H9 (cell line): Measurements from ENCODE around the gene PGM2. TPM values are rescaled to one million over a fixed set of nuclear protein-coding genes. Genes with fewer than 3 reads are reported as not detected.
A peak's percentile ranks its signal among the peaks of the same experiment; 100 is the strongest.

Experiments
- DNase-seq: peaks from one replicate; pipeline ENCODE4 v3.0.0-alpha.2; 2017
- H2AFZ ChIP-seq: one replicate; pipeline ENCODE4 v1.6.1; 2013; ENCODE audit warnings: mild to moderate bottlenecking, low read length, control low read depth, moderate library complexity
- H2AK5ac ChIP-seq: 2 replicates; pipeline ENCODE4 v1.6.1; 2013; ENCODE audit warnings: low read length, control low read depth, mixed read lengths; ENCODE audit not compliant: insufficient read length
- H2BK120ac ChIP-seq: one replicate; pipeline ENCODE4 v1.6.1; 2013; ENCODE audit warnings: low read depth, mild to moderate bottlenecking, low read length, control low read depth, inconsistent platforms; ENCODE audit not compliant: poor library complexity, severe bottlenecking
- H2BK12ac ChIP-seq: 2 replicates; pipeline ENCODE4 v1.6.1; 2013; ENCODE audit warnings: low read length, control low read depth, mixed read lengths, low read depth; ENCODE audit not compliant: insufficient read length
- H2BK15ac ChIP-seq: 2 replicates; pipeline ENCODE4 v1.6.1; 2013; ENCODE audit warnings: low read depth, low read length, control low read depth
- H2BK20ac ChIP-seq: one replicate; pipeline ENCODE4 v1.6.1; 2013; ENCODE audit warnings: low read depth, mild to moderate bottlenecking, low read length, control low read depth, inconsistent platforms; ENCODE audit not compliant: poor library complexity, severe bottlenecking
- H2BK5ac ChIP-seq: 2 replicates; pipeline ENCODE4 v1.6.1; 2013; ENCODE audit warnings: low read length, control low read depth, mixed read lengths; ENCODE audit not compliant: insufficient read length
- H3K14ac ChIP-seq: 2 replicates; pipeline ENCODE4 v1.6.1; 2013; ENCODE audit warnings: low read length, control low read depth; ENCODE audit not compliant: insufficient read depth
- H3K18ac ChIP-seq: 2 replicates; pipeline ENCODE4 v1.6.1; 2013; ENCODE audit warnings: low read depth, mild to moderate bottlenecking, mixed read lengths, low read length, control low read depth; ENCODE audit not compliant: insufficient read length
- H3K23ac ChIP-seq: 2 replicates; pipeline ENCODE4 v1.6.1; 2013; ENCODE audit warnings: low read length, control low read depth, mixed read lengths, low read depth; ENCODE audit not compliant: insufficient read length
- H3K23me2 ChIP-seq: 2 replicates; pipeline ENCODE4 v1.6.1; 2013; ENCODE audit warnings: low read depth, mild to moderate bottlenecking, mixed read lengths, low read length, control low read depth; ENCODE audit not compliant: insufficient read length, poor library complexity, severe bottlenecking
- H3K27ac ChIP-seq: 2 replicates; pipeline ENCODE4 v1.5.1; 2013; ENCODE audit warnings: low read length, control low read depth, mixed read lengths, low read depth; ENCODE audit not compliant: insufficient read length
- H3K27me3 ChIP-seq: 2 replicates; pipeline ENCODE4 v1.6.1; 2013; ENCODE audit warnings: low read length, control low read depth, inconsistent platforms; ENCODE audit not compliant: insufficient read depth
- H3K4ac ChIP-seq: 2 replicates; pipeline ENCODE4 v1.6.1; 2013; ENCODE audit warnings: low read depth, mild to moderate bottlenecking, control low read depth, inconsistent platforms, low read length, moderate library complexity
- H3K4me1 ChIP-seq: 2 replicates; pipeline ENCODE4 v1.6.1; 2013; ENCODE audit warnings: low read length, control low read depth, inconsistent platforms; ENCODE audit not compliant: insufficient read depth
- H3K4me2 ChIP-seq: 2 replicates; pipeline ENCODE4 v1.6.1; 2013; ENCODE audit warnings: low read length, control low read depth, mixed read lengths; ENCODE audit not compliant: insufficient read length, insufficient read depth
- H3K56ac ChIP-seq: 2 replicates; pipeline ENCODE4 v1.6.1; 2013; ENCODE audit warnings: low read depth, mild to moderate bottlenecking, mixed read lengths, low read length, control low read depth; ENCODE audit not compliant: insufficient read length
- H3K79me1 ChIP-seq: 2 replicates; pipeline ENCODE4 v1.6.1; 2013; ENCODE audit warnings: low read depth, mild to moderate bottlenecking, moderate library complexity, low read length, control low read depth, inconsistent platforms; ENCODE audit not compliant: insufficient read depth, poor library complexity, severe bottlenecking
- H3K79me2 ChIP-seq: 2 replicates; pipeline ENCODE4 v1.6.1; 2013; ENCODE audit warnings: low read length, control low read depth, inconsistent platforms; ENCODE audit not compliant: insufficient read depth
- H3K9ac ChIP-seq: 2 replicates; pipeline ENCODE4 v1.6.1; 2013; ENCODE audit warnings: low read length, control low read depth, mixed read lengths; ENCODE audit not compliant: insufficient read length; ENCODE audit errors: extremely low read depth
- H3K9me3 ChIP-seq: one replicate; pipeline ENCODE4 v1.6.1; 2013; ENCODE audit warnings: low read depth, low read length, inconsistent platforms; ENCODE audit not compliant: control insufficient read depth
- H3T11ph ChIP-seq: one replicate; pipeline ENCODE4 v1.6.1; 2013; ENCODE audit warnings: mild to moderate bottlenecking, low read length, control low read depth, inconsistent platforms
- H4K20me1 ChIP-seq: one replicate; pipeline ENCODE4 v1.6.1; 2013; ENCODE audit not compliant: control insufficient read depth, insufficient read length, insufficient read depth
- H4K5ac ChIP-seq: 2 replicates; pipeline ENCODE4 v1.6.1; 2013; ENCODE audit warnings: low read depth, mild to moderate bottlenecking, mixed read lengths, low read length, control low read depth; ENCODE audit not compliant: insufficient read length
- H4K8ac ChIP-seq: replicated peaks from 2 replicates; pipeline ENCODE4 v1.6.1; 2013; ENCODE audit warnings: low read length, control low read depth, mixed read lengths, low read depth; ENCODE audit not compliant: insufficient read length
- H4K91ac ChIP-seq: 2 replicates; pipeline ENCODE4 v1.6.1; 2013; ENCODE audit warnings: low read depth, mild to moderate bottlenecking, moderate library complexity, mixed read lengths, low read length, control low read depth; ENCODE audit not compliant: insufficient read length
- H3K27ac Mint-ChIP-seq, 3 experiments: 2 replicates in 2 of 3; 3 replicates in 1 of 3; pipeline ENCODE4 v1.8.0; 2020 to 2021; ENCODE audit warnings: mixed read lengths in 3 of 3, mild to moderate bottlenecking in 1 of 3, moderate library complexity in 1 of 3
- H3K27me3 Mint-ChIP-seq: 2 replicates; pipeline ENCODE4 v1.8.0; 2021; ENCODE audit warnings: low read depth, mild to moderate bottlenecking, moderate library complexity, mixed read lengths
- H3K36me3 Mint-ChIP-seq, 3 experiments: 2 replicates in 2 of 3; 3 replicates in 1 of 3; pipeline ENCODE4 v1.8.0; 2020 to 2021; ENCODE audit warnings: low read depth in 3 of 3, mixed read lengths in 3 of 3; ENCODE audit not compliant: insufficient read depth in 1 of 3
- H3K4me1 Mint-ChIP-seq, 2 experiments: 2 replicates each; pipeline ENCODE4 v1.8.0; 2020; ENCODE audit warnings: mixed read lengths in 2 of 2
- H3K4me3 Mint-ChIP-seq, 2 experiments: 2 replicates in 1 of 2; 3 replicates in 1 of 2; pipeline ENCODE4 v1.8.0; 2020 to 2021; ENCODE audit warnings: mild to moderate bottlenecking in 2 of 2, mixed read lengths in 2 of 2, moderate library complexity in 1 of 2
- H3K9me3 Mint-ChIP-seq, 2 experiments: 2 replicates in 1 of 2; 3 replicates in 1 of 2; pipeline ENCODE4 v1.8.0; 2020; ENCODE audit warnings: mild to moderate bottlenecking in 2 of 2, mixed read lengths in 2 of 2, moderate library complexity in 1 of 2
- WGBS: extraction: QIAGEN DNeasy Blood & Tissue Kit; methylation state at CpG from one replicate; pipeline ENCODE4 v1.1.7; 2013; ENCODE audit warnings: missing lambda C conversion rate, low lambda C conversion rate, mixed read lengths; ENCODE audit not compliant: insufficient read length; ENCODE audit errors: extremely low coverage; 5-methylcytosine and 5-hydroxymethylcytosine counted together
- total RNA-seq: library from RNA; stranded (reverse); gene quantifications from 2 replicates; pipeline ENCODE4 v1.2.1, GENCODE V29; 2021
- TF ChIP-seq, protein P1 (sequence below): fragments of 200-600 bp; sonication (generic); conservative IDR thresholded peaks from 3 replicates; pipeline ENCODE4 v1.8.0; 2021; ENCODE audit warnings: antibody characterized with exemption, mild to moderate bottlenecking

PGM2 gene
- total RNA-seq, 1 experiment from 2014 or later: 26.6 TPM

DNA sequence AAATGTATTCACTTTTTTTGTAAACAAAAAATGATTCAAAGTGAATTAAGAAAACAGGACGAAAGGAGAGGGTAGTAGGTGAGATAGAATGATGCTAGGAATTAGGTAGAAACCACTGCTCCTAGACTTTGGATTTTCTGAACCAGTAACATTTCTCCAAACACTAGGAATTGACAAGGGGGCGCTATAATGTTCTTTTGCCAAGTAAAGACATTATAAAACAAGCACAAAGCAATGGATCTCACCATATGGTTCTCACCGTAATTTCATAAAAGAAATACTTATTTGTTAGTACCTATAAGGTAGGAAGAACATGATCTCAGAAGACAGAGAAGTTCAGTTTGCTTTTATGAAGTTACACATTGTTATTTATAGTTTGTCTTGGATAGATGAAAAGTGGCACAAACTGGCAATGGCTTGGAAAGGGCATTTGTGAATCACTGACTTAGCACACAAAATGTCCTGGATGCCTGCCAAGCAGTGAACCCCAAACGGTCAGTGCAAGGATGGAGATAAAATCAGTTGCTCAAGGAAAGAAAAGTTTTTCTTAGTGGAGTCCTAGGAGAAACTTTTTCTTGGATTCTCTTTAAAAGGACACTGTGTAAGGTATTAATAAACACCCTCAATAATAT, 56.3 kb downstream of the PGM2 start:
- no peak overlapping the region for H3K27ac Mint-ChIP-seq
- Histone ChIP-seq H3K56ac (no peak overlapping the region), H3K4me1 (no peaks in the 10 kb centered on the region), H2BK12ac (no peak overlapping the region), H3K79me2 (no peaks in the 10 kb centered on the region), H2AFZ (no peak overlapping the region), H3K23ac (no peak overlapping the region), H3K14ac (no peak overlapping the region), H3K79me1 (no peaks in the 10 kb centered on the region), H4K91ac (no peak overlapping the region), H2BK5ac (no peak overlapping the region), H2BK20ac (no peak overlapping the region), H3T11ph (no peak overlapping the region), H2BK15ac (no peak overlapping the region), H4K8ac (no peak overlapping the region), H4K5ac (no peak overlapping the region), H3K4me2 (no peak overlapping the region), H3K23me2 (no peaks in the 10 kb centered on the region), H2AK5ac (no peak overlapping the region), H3K9ac (no peak overlapping the region), H3K4ac (no peak overlapping the region), H3K27me3 (no peaks in the 10 kb centered on the region; the same call in 1 of the 2 replicates), H4K20me1 (no peaks in the 10 kb centered on the region), H3K18ac (no peak overlapping the region), H2BK120ac (no peak overlapping the region), H3K27ac (no peak overlapping the region), H3K9me3 (no peaks in the 10 kb centered on the region)
- no CpG with 5 or more reads among the region's 4 CpGs for WGBS
- no peak for DNase-seq
- no peaks in the 10 kb centered on the region for H3K9me3 Mint-ChIP-seq
- no peaks in the 10 kb centered on the region for H3K4me1 Mint-ChIP-seq
- H3K4me3 Mint-ChIP-seq: no peak overlapping the region
- TF ChIP-seq, protein P1, sequence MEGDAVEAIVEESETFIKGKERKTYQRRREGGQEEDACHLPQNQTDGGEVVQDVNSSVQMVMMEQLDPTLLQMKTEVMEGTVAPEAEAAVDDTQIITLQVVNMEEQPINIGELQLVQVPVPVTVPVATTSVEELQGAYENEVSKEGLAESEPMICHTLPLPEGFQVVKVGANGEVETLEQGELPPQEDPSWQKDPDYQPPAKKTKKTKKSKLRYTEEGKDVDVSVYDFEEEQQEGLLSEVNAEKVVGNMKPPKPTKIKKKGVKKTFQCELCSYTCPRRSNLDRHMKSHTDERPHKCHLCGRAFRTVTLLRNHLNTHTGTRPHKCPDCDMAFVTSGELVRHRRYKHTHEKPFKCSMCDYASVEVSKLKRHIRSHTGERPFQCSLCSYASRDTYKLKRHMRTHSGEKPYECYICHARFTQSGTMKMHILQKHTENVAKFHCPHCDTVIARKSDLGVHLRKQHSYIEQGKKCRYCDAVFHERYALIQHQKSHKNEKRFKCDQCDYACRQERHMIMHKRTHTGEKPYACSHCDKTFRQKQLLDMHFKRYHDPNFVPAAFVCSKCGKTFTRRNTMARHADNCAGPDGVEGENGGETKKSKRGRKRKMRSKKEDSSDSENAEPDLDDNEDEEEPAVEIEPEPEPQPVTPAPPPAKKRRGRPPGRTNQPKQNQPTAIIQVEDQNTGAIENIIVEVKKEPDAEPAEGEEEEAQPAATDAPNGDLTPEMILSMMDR: peak; percentile 65
- no peaks in the 10 kb centered on the region; a peak in 1 of 7 replicates for H3K36me3 Mint-ChIP-seq
- peaks cover 22% of the 10 kb centered on the region for H3K27me3 Mint-ChIP-seq
